ENCODE data around the gene GSX1.
A peak's percentile ranks its signal among the peaks of the same experiment; 100 is the strongest.

Gene GSX1

DNA sequence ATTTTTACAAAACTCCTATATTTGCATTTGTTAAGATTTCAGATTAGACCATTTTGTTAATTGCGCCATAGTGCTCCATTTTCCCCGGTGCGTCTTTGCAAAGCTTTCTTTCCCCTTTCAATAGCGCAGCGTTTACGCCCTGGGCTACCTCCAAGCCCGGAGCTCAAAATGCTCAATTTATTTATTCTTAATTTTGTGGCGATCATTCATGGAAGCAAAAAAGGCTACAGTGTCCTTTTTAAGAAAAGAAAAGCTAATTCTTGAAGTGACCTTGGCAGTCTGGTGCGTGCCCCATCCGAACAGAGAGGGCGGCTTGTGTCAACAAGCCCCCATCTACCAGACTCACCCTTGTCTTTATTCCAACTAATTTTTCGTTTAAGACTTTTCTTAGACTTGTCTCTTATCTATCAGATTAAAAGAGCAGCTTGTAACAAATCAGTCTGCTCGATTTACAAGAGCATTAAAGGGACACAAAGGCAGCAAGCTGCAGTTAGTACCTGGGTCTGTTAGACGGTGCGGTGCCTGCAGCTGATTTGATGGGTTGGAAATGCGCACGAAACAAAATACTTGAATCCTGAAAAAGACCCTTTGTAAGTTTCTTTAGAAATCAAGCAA, 30.1 kb downstream of the GSX1 start:
- DNase-seq (ENCODE audit: low read depth) = peak; percentile 19
- H3K4me3 ChIP-seq (ENCODE audit: low read depth, low read length) = no peak overlapping the region
- TF ChIP-seq, protein P1, sequence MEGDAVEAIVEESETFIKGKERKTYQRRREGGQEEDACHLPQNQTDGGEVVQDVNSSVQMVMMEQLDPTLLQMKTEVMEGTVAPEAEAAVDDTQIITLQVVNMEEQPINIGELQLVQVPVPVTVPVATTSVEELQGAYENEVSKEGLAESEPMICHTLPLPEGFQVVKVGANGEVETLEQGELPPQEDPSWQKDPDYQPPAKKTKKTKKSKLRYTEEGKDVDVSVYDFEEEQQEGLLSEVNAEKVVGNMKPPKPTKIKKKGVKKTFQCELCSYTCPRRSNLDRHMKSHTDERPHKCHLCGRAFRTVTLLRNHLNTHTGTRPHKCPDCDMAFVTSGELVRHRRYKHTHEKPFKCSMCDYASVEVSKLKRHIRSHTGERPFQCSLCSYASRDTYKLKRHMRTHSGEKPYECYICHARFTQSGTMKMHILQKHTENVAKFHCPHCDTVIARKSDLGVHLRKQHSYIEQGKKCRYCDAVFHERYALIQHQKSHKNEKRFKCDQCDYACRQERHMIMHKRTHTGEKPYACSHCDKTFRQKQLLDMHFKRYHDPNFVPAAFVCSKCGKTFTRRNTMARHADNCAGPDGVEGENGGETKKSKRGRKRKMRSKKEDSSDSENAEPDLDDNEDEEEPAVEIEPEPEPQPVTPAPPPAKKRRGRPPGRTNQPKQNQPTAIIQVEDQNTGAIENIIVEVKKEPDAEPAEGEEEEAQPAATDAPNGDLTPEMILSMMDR (conservative IDR thresholded peaks at IDR 0.05; ENCODE audit: low read depth, low read length) = no peak

DNA sequence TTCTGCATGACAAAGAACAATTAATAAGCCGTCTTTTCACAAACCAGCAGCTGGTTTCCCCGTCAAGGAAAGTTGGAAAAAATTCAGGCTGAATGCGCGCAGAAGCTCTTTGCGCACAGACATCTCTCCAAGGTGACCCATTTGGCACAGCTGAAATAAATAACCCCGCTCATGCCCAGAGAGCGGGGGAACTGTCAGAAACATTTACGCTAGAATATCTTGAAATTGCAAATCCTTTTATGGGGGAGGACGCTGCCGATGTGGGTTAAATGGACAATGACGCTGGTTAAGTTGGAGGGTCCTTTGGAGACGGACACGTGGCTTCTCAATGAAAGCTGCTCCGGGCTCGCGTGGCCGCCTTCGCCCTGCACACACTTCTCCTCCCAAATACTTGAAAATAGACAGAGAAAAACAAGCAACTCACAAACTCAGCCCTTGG, 30.6 kb downstream of the GSX1 start:
- no peak for DNase-seq (ENCODE audit: low read depth)
- no peak overlapping the region for H3K4me3 ChIP-seq (ENCODE audit: low read depth, low read length)
- TF ChIP-seq, protein P1 (conservative IDR thresholded peaks at IDR 0.05; ENCODE audit: low read depth, low read length) = no peak

DNA sequence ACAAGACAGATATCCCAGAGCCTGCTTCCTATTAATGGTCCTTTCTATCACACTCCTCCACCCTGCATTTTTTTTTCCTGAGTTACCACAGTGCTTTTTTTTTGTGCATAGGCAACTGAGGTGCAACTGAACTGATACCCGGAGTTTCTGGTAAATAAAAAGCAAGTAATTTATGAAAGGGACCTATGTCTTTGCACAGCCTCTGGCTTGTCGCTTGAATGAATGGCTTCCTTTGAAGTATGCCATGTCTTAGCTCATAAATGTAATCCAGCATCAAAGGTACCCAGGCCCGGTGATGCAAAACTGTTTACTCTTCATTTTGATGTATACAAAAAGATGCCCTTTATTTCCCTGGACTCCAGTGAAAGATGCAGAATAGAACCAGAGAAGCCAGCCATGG, 31.8 kb downstream of the GSX1 start:
- no peak for DNase-seq (ENCODE audit: low read depth)
- TF ChIP-seq, protein P1 (conservative IDR thresholded peaks at IDR 0.05; ENCODE audit: low read depth, low read length) = no peak
- no peak overlapping the region for H3K4me3 ChIP-seq (ENCODE audit: low read depth, low read length)

DNA sequence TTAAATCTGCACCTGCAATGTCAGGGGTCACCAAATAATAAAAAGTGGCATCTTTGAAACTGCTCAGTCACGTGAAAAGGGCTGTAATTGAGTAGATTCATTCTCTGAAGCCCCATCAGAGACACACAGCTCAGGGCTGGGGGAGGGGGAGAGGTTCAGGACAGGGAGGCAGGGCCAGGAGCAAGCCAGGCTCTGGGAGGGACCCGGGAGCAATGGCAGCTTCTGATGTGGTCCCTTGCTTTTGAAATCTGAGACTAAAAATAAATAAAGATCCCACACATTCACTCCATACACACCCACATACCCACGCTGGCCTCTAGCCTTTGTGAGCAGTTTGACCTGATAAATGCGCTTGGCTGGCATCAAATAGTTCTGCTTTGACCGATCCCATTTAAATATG, 32.8 kb downstream of the GSX1 start:
- TF ChIP-seq, protein P1 (conservative IDR thresholded peaks at IDR 0.05; ENCODE audit: low read depth, low read length) = no peak
- no peak overlapping the region for H3K4me3 ChIP-seq (ENCODE audit: low read depth, low read length)
- DNase-seq (ENCODE audit: low read depth) = no peak

DNA sequence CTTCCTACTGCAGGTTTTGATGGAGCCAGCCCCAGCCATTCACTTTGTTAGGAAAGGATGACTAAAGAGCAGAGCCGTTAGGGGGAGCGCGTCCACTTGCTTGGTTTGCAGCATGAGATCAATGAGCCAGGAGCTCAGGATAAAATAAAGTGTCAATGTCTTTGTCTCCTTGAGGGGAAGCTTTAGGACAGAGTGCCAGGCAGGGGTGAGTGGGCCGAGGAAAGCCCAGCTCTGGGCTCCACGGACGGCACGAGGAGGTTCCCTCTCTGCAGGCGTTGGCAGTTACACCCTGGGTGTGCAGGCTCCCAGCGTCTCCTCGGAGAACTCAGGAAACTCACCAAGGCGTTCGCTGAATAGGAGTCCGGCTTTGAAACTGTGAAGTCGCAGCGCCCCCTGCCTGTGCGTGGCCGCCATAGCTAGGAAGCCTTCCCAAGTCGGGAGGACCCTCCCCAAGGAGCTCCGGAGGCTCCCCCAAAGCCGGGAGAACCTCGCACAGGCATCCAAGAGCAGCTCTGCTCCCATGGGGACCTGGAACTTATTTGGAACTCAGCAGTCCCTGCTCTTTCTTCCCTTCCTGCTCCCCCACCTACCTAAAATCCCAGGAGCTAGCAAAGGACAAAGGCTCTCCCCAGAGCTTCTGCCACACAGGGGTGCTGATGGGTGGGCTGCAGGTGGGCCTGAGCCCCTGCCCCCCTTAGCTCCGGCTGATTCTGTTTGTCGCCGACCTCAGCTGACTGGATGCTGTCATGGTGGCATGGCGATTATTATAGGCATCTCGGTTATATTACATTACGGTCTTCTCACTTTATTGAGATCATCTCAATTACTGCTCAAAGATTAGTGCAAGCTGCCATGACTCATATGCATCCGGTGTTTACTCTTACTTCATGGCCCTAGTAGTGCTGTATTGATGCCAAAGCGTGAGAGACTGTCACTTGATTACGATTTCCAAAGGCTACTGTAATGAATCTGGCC, 34.4 kb downstream of the GSX1 start:
- DNase-seq (ENCODE audit: low read depth) = peak; percentile 91
- TF ChIP-seq, protein P1 (conservative IDR thresholded peaks at IDR 0.05; ENCODE audit: low read depth, low read length) = peak; percentile 83
- H3K4me3 ChIP-seq (ENCODE audit: low read depth, low read length) = peak overlapping the region; percentile 43

DNA sequence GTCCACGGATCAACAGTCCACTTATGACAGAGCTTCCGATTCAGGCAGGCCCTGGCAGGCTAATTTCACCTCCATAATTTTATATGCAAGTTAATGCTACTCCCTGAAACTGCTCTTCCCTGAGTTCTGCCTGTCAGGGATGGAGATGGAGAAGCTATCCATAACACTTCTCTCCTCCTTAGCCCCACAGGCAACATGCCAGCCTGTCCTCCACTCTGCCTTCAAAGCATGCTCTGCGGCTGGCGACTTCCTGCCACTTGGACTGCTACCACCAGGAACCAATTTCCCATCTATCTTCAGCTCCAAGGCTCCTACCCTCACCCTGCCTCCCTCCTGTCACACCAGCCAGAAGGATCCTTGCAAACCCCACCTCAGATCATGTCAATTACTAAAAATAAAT, 35.4 kb downstream of the GSX1 start:
- no peak for DNase-seq (ENCODE audit: low read depth)
- no peak overlapping the region for H3K4me3 ChIP-seq (ENCODE audit: low read depth, low read length)
- TF ChIP-seq, protein P1 (conservative IDR thresholded peaks at IDR 0.05; ENCODE audit: low read depth, low read length) = no peak

Measured in choroid plexus epithelial cell (primary cell).